Measurements from ENCODE around the gene ARFRP1. TPM values are rescaled to one million over a fixed set of nuclear protein-coding genes. Genes with fewer than 3 reads are reported as not detected.

The ARFRP1 gene
- total RNA-seq, 1 donor from 2014 or later, result 45.3 TPM

DNA sequence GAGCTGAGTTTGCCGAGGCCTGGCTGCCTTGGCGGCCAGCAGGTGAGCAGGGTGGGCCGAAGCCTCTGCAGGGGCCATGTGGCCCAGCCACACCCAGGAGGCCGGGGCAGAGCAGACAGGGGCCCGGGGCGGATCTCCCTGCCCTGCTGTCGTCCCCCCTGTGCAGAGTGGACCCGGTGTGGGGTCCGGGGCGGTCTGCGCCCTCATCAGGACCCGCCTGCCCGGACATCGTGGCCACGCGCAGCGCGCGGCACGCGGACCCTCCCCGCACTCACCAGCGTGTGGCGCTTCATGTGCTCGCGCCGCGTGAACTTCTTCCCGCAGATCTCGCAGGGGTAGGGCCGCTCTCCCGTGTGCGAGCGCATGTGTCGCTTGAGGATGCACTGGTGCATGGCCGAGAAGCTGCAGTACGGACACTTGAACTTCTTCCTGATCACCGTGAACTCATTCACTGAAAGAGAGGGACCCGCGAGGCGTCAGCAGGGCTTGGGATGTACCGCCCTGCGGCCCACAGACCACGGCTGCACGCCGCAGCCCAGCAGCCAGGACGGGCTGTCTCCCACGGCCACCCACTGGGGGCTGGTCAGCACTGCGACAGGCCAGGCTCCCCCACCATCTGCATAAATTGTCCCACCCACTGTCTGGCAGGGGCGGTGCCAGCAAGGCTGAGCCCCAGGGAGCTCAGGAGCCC lies 44.8 kb upstream of the ARFRP1 start:
- Mint-ChIP-seq H3K9me3 (no peaks in the 10 kb centered on the region), H3K4me1 (no peaks in the 10 kb centered on the region), H3K36me3 (no peaks in the 10 kb centered on the region), H3K27ac (no peak overlapping the region), H3K27me3 (ENCODE audit: low read depth) (no peaks in the 10 kb centered on the region), H3K4me3 (no peak overlapping the region)
- TF ChIP-seq CTCF (IDR thresholded peaks at IDR 0.05; ENCODE audit: unreplicated experiment), result peak; percentile 22
- no peak for DNase-seq (ENCODE audit: low spot score in 2 of 2, unreplicated experiment in 2 of 2)

GRCh38 chr20:63751471-63752271 lies 43.9 kb upstream of the ARFRP1 start:
- DNase-seq (ENCODE audit: low spot score in 2 of 2, unreplicated experiment in 2 of 2), result no peak
- H3K27ac Mint-ChIP-seq, result no peak overlapping the region

DNA sequence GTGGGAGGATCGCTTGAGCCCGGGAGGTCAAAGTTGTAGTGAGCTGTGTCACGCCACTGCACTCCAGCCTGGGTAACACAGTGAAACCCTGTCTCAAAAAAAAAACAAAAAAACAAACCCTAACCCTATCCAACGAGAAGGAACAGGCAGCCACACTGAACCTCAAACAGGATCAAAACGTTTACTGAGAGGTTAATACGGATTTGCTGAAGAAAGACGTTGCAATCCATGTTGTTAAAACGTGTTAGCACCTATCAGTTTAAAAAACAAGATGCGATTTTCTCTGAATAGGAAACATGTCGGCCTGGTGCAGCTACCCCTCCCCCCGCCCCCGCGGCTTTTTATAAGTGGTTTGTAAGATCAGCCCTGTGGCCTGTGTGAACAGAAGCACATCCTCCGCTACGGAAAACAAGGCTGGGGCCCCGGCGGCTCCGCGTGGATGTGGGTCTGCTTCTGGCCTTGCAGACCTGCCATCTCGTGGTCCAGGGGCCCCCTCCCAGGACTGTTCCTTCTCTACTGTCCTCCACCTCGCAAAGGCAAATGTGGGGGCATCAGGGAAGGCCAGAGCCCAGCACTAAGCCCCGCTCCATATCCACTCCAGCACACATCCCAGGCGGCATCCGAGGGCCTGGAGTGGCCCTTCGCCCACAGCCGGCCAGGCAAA lies 43.2 kb upstream of the ARFRP1 start:
- Mint-ChIP-seq H3K4me1 (no peaks in the 10 kb centered on the region), H3K36me3 (no peaks in the 10 kb centered on the region), H3K4me3 (no peak overlapping the region), H3K9me3 (no peaks in the 10 kb centered on the region), H3K27ac (no peak overlapping the region), H3K27me3 (ENCODE audit: low read depth) (no peaks in the 10 kb centered on the region)
- DNase-seq (ENCODE audit: low spot score in 2 of 2, unreplicated experiment in 2 of 2), result no peak
- TF ChIP-seq CTCF (IDR thresholded peaks at IDR 0.05; ENCODE audit: unreplicated experiment), result no peak

More at GRCh38 chr20:63751471-63752271, 43.9 kb upstream of the ARFRP1 start:
- no peaks in the 10 kb centered on the region for H3K4me1 Mint-ChIP-seq
- no peaks in the 10 kb centered on the region for H3K36me3 Mint-ChIP-seq
- H3K27me3 Mint-ChIP-seq (ENCODE audit: low read depth), result no peaks in the 10 kb centered on the region
- no peak for TF ChIP-seq CTCF (IDR thresholded peaks at IDR 0.05; ENCODE audit: unreplicated experiment)
- no peaks in the 10 kb centered on the region for H3K9me3 Mint-ChIP-seq
- H3K4me3 Mint-ChIP-seq, result no peak overlapping the region

DNA sequence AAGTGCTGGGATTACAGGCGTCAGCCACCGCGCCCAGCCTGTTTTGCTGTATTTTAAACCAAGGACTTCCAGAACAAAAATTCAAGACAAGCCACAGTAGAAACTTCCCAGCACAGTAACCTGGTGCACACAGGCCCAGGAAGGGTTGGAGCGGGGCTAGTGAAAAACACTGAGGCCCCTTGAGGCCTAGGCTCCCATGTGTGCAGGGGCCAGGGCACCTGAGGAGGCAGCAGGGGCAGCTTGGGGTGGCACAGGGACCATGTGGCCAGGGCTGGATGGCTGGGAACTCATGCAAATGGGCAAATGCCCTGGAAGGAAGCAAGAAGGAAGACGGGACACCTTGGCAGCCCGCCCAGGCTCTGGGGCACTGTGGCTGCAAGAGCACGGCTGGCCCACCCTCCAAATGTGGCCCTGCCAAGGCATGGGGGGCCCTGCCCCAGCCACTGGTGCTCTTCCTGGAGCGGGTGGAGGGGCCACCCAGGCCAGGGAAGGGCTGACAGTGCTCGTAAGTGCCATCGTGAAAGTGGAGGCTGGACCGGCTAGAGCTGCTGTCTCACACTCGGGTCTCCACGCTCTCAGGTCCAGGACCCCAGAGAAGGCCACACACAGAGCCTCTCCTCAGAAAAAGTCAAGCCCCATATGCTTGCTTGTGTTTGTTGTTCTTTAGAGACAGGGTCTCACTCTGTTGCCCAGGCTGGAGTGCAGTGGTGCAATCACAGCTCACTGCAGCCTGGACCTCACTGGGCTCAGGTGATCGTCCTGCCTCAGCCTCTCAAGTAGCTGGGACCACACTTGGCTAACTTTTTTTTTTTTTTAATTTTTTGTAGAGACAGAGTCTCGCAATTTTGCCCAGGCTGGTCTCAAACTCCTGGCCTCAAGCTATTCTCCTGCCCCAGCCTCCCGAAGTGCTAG lies 42.1 kb upstream of the ARFRP1 start:
- Mint-ChIP-seq H3K27me3 (ENCODE audit: low read depth) (no peaks in the 10 kb centered on the region), H3K4me1 (no peaks in the 10 kb centered on the region), H3K36me3 (peaks cover 2% of the 10 kb centered on the region), H3K27ac (no peak overlapping the region), H3K9me3 (no peaks in the 10 kb centered on the region), H3K4me3 (no peak overlapping the region)
- no peak for TF ChIP-seq CTCF (IDR thresholded peaks at IDR 0.05; ENCODE audit: unreplicated experiment)
- no peak for DNase-seq (ENCODE audit: low spot score in 2 of 2, unreplicated experiment in 2 of 2)

- H3K27me3 Mint-ChIP-seq (ENCODE audit: low read depth), result no peaks in the 10 kb centered on the region
- DNase-seq (ENCODE audit: low spot score in 2 of 2, unreplicated experiment in 2 of 2), result no peak
- H3K27ac Mint-ChIP-seq, result no peak overlapping the region
- no peak for TF ChIP-seq CTCF (IDR thresholded peaks at IDR 0.05; ENCODE audit: unreplicated experiment)
- H3K4me1 Mint-ChIP-seq, result no peaks in the 10 kb centered on the region
- H3K9me3 Mint-ChIP-seq, result no peaks in the 10 kb centered on the region
- H3K36me3 Mint-ChIP-seq, result peaks cover 2% of the 10 kb centered on the region
- no peak overlapping the region for H3K4me3 Mint-ChIP-seq
Measured at GRCh38 chr20:63748934-63749270, 41.1 kb upstream of the ARFRP1 start.

All from mesothelial cell of epicardium (in vitro differentiated cells).